NCI-H1417 (cell line): Measurements from ENCODE around the gene TSC1.

ENCODE experiments used
- DNase-seq, 3 experiments: peaks; one replicate each; lab custom pipeline; 2025; lab: John Stamatoyannopoulos, UW

The TSC1 gene

DNA sequence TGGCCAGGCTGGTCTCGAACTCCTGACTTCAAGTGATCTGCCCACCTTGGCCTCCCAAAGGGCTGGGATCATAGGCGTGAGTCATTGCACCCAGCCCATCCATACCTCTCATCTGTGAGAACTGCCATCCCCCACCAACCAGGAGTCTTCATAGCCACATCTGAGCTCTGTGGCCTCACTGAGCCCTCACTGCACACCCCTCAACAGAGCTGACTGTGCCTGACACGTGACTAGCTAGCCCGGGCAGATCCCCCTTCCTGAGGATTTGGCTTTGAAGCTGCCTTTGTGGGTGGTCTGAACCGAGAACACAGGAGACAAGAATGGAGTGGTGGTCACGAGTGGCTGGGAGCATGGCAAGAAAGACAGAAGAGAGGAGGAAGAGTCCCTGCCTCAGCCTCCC lies 81.9 kb downstream of the TSC1 start:
- no peak for DNase-seq

DNA sequence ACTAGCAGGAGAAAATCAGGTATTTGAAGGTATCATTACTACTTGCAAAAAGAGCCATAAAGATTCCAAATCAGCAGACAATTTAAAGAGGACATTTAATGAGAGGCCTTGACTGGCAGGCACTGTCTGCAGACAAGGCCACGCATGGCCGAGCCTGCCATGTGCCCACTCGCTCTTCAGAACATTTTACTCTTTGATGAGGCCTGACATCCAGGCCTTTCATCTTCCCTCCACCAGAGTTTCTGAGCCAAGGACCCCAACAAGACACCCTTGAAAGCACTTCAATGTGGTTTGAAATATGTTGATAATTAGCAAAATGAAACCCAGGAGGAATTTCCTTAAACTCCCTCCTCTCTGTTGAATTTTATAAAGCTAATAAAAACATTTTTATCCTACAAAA lies 82.8 kb downstream of the TSC1 start:
- no peak for DNase-seq

DNA sequence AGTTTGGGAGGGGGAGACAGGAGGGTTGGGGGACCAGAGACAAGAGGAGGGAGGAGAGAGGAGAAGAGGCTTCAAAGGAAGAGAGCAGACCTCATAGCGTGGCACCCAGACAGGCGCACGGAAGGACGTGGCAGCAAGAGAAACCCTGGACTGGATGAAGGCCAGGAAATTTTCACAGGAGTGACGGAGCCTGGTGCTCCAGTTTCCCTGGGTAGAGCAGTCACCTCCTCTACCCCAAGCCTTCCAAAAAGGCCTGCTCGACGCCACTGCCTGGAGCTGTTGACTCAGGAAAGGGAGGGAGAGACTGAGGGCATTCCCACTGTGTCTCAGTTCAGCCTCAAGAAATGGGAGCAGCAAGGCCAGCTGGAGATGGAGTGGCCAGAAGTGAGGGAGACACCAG lies 85.7 kb downstream of the TSC1 start:
- DNase-seq: peak in 1 of 3 experiments; percentile 18

DNA sequence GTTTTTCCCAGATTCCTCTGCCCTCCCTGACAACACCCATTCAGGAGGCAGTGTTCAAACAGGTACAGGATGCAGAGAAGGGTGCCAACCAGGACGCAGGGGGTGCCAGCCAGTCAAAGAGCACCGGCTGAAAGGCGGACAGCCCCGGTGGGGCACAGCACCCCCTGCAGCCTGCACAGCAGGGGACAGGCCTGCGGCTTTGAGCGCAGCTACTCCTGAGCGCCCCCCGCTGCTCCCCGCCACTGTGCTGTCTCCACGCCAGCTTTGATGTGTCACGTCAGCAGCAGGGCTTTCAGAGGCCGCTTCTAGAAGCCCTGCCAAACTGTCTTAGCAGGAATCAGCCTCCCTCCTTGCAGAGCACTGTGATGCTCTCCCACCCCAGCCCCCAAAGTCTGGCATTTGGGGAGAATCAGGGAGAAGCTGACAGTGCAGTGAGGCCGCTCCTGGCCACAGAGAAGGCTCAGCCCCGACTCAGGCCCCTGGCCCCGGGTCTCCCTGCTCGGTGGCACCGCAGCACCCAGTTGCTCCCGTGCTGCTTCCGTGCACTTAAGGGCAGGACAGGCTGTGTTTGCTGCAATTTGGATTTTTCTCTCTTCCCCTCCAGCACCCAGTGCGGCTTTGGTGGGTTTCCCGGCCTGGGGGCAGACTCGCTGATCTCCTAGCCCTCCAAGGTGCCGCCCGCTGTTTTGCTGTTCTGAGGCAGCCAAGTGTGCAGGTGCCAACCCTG lies 86.6 kb downstream of the TSC1 start:
- peak in 2 of 3 experiments; percentile 70 to 80 for DNase-seq

DNA sequence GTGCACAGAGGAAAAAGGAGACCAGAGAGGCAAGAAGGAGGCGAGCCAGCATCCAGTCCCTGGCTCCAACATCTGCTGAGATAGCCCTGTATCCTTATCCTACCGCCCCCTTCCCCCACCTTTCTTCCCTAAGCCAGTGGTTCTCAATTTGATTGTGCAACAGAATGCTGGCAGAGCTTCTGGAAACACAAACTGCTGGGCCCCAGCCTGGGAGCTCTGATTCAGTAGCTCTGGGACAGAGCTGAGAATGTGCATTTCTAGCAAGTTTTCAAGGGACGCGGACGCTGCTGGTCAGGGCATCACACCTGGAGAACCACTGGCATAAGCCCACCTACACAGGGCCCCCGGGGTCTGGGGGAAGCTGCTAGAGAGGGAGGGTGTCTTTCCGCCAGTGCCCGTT lies 87.4 kb downstream of the TSC1 start:
- DNase-seq: no peak

DNA sequence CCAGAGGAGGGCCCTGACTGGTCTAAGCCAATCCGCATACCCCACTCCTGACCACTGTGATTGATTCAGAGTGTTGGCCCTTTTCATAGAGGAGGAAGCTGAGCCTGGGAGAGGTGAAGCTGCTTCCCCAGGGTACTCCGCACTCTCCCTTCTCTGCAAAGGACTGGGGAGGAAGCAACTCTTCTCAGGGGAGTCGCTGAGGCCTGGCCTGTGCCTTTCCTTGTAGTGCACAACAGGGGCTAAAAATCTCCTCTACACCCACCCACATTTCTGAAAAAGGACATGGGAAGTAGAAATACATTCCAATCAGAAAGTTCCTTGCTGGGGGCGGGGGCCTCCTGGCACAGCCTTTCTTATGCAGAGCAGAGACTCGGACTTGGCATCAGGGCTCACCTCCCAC lies 88.5 kb downstream of the TSC1 start:
- DNase-seq: no peak

DNA sequence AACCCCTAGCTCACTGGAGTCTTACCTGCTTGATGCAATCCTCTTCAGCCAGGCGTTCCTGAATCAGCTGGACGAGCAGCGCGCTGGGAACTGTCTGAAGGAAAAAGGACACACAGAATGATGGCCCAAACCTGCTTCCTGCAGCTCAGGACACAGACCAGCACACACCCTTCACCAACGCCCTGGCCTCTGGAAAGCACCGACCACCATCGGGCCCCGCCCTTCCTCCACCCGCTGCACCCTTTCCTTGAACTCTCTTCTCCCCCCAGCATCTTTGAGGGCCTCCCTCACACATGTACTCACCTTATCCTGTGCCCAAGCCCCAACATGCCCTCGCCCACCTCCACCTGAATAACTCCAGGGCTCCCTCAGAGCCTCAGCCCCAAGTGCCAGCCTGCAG lies 89.6 kb downstream of the TSC1 start:
- no peak for DNase-seq

DNA sequence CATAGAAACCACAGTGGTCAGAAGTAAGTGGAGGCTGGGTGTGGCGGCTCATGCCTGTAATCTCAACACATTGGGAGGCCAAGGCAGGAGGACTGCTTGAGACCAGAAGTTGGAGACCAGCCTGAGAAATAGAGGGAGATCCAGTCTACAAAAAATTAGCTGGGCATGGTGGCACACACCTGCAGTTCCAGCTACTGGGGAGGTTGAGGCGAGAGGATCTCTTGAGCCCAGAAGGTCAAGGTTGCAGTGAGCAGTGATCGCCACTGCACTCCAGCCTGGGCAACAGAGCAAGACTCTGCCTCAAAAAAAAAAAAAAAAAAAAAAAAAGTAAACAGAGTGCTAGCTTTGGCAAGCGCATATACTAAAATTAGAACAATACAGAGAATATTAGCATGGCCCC lies 90.9 kb downstream of the TSC1 start:
- DNase-seq: no peak

DNA sequence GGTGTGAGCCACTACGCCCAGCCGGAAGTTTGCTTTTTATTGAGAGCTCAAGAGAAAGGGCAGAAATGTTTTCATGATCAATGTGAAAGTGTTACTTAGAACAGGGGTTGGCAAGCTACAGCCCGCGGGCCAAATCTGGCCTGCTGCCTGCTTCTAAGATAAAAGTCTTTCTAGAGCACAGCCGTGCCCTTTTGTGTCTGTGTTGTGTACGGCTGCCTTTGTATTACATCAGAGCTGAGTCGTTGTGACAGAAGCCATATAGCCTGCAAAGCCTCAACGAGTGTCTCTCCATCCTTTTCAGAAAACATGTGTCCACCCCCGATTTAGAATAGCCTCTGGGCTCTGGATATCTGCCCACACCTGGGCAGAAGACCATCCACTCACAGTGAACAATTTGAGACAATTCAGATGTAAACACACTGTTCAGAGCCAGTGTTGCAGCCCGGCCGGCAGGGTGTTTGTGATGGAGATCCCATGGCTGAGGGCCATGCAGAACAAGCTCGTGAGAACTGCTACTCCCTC lies 95.2 kb downstream of the TSC1 start:
- DNase-seq: no peak

DNA sequence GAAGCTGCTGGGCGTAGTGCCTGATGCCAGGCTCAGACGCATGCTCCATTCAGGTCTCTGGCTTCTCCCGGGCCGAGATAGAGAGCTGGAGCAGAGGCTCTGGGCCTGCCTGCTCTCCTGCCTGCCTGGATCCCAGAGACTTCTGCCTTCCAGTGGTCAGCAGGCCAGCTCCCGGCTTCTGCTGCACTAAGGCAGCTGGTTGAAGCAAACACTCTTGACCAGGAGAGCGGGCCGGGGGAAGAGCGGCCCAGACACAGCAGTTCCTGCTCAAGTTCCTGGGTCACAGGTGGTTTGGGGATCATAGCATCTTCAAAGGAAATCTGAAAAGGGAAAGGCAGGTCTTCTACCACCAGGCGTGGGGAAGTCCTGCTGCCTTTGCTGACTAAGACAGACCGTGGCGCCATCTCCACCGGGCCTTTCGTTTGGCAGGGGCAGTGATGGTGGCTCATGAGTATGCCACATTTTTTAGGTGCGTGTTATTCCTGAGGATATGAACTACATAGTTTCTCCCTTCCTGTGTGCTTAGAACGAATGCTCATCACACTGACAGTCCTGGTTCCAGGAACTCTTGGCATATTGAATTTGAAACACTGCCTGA lies 97.4 kb downstream of the TSC1 start:
- no peak for DNase-seq

DNA sequence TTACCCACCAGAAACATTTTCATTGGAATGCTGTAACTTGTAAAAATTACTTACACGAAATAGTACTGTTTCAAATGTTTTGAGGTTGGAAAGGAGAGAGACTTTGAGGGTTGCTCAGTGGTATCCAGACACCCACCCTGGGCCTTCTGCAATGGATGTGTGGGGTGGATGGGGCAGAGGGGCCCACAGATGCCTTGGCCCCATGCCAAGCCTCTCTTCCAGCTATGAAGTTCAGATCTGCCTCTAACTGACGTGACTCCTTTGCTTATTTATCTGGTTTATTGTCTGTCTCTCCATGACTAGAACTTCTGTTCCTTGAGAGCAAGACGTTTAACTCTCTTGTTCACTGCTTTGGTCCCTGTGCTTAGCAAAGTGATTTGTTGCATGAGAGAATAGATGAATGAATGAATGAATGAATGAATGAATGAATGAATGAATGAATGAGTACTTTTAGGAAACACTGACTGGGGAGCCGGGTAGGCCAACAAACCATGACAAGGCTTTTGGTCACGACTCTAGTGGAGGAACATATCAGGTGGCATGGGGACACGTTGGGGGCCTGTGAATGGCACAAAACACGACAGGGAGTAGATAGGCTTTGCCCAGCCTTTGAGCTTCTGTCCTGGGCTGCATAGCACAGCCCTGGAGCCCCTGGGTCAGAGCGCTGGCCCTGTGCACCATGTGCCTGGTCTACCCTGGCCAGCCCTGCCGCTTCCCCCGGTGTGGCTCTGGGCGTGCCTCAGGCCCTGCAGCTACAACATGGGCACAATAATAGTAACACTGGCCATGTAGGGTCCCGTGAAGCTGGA lies 98.1 kb downstream of the TSC1 start:
- no peak for DNase-seq

DNA sequence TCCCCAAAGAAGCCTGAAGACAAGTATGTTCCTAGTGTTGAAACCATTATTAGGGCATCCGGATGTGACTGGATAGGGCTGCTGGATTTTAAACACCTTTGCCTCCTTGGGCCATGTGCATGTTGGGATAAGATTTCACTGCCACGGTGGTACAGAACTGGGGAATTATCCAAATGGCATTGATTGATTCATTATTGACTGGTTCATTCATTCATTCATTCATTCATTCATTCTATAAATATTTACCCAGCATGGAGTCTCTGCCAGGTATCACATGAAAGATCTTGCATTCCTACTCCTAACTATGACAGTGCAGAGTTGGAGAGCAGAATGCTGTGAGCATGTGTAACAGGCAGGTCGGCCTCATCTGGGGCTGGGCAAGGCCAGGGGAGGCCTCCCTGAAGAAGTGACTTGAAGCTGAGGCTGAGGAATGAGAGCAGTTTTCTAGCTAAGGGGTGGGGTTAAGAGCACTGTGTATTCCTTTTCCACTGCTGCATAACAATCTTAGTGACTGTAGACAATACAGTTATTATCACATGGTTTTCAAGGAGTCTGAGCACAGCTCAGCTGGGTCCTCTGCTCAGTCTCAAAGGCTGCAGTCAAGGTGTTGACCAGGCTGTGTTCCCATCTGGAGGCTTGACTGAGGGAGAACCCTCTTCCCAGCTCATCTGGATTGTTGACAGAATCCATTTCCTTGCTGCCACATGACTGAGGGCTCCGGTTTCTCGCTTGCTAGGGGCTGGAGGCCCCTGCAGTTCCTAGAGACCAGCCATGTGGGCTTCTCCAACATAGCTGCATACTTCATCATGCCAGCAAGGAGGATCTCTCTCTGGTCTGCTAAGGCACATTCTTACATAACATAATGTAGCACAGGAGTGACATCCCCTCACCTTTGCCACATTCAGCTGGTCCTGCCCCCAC lies 102.0 kb downstream of the TSC1 start:
- DNase-seq: no peak
